ENCODE measurements around the gene USB1.

DNA sequence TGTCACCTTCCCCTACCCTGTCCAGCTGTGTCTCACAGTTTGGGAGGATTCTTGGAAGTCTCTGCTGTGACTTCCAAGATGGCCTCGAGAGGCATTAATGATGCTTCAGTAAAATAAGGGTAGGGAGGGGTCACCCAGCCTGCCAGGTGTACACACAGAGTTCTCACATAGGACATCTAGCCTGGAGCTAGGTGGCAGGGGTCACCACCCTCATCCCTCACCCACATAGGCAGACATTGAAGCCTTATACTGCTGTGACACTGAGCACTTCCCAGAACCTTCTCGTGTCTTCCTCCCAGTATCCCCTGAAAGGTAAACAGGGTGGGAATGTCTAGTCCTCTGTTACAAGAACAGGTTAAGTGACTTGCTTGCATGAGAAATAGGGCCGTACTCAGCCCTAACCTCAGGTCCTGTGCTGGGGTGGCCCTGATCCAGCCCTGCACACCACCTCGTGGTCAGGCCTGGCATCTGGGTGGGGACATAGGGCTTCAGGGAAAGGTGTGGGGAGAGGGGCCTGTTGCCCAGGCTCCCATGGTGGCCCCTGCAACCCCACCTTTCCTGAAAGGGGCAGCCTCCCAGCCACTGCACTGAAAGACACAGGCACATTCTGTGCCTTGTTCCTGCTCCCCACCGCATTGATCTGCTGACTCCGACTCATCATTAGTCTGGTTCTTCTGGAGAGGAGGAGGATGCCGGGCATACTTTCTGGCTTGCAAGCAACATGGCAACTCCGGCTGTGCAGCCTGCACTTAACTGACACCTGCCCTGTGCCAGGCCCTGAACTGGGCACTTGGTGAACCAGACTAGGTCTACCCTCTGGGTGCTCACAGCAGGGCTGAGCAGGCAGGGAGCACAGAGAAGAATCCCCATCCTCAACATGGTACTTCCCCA lies 20.7 kb downstream of the USB1 start:
- TF ChIP-seq ZBTB7A (tag by site-specific recombination; IDR thresholded peaks at IDR 0.05; ENCODE audit: low read depth) (no peak), ZNF664 (tag by site-specific recombination; IDR thresholded peaks at IDR 0.05) (no peak), OSR2 (tag by site-specific recombination; IDR thresholded peaks at IDR 0.05) (no peak), ZEB2 (tag by site-specific recombination; IDR thresholded peaks at IDR 0.05) (no peak), ZBTB1 (tag by site-specific recombination; IDR thresholded peaks at IDR 0.05) (no peak), ZSCAN23 (tag by site-specific recombination; IDR thresholded peaks at IDR 0.05) (no peak), ZNF433 (tag by site-specific recombination; IDR thresholded peaks at IDR 0.05; ENCODE audit: low read depth) (no peak), ZNF274 (IDR thresholded peaks at IDR 0.05; ENCODE audit: low read length) (no peak), ZNF274 (tag by site-specific recombination; IDR thresholded peaks at IDR 0.05; ENCODE audit: borderline replicate concordance) (no peak), MZF1 (tag by site-specific recombination; IDR thresholded peaks at IDR 0.05; ENCODE audit: borderline replicate concordance) (no peak), ZSCAN16 (tag by site-specific recombination; IDR thresholded peaks at IDR 0.05) (no peak), ZNF133 (tag by site-specific recombination; IDR thresholded peaks at IDR 0.05) (no peak)
- TF ChIP-seq, protein P1, sequence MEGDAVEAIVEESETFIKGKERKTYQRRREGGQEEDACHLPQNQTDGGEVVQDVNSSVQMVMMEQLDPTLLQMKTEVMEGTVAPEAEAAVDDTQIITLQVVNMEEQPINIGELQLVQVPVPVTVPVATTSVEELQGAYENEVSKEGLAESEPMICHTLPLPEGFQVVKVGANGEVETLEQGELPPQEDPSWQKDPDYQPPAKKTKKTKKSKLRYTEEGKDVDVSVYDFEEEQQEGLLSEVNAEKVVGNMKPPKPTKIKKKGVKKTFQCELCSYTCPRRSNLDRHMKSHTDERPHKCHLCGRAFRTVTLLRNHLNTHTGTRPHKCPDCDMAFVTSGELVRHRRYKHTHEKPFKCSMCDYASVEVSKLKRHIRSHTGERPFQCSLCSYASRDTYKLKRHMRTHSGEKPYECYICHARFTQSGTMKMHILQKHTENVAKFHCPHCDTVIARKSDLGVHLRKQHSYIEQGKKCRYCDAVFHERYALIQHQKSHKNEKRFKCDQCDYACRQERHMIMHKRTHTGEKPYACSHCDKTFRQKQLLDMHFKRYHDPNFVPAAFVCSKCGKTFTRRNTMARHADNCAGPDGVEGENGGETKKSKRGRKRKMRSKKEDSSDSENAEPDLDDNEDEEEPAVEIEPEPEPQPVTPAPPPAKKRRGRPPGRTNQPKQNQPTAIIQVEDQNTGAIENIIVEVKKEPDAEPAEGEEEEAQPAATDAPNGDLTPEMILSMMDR (tag by site-specific recombination; IDR thresholded peaks at IDR 0.05) = no peak
- TF ChIP-seq, protein P2, sequence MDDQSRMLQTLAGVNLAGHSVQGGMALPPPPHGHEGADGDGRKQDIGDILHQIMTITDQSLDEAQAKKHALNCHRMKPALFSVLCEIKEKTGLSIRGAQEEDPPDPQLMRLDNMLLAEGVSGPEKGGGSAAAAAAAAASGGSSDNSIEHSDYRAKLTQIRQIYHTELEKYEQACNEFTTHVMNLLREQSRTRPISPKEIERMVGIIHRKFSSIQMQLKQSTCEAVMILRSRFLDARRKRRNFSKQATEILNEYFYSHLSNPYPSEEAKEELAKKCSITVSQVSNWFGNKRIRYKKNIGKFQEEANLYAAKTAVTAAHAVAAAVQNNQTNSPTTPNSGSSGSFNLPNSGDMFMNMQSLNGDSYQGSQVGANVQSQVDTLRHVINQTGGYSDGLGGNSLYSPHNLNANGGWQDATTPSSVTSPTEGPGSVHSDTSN (CRISPR knock-in tag; IDR thresholded peaks at IDR 0.05) = no peak
- TF ChIP-seq, protein P3, sequence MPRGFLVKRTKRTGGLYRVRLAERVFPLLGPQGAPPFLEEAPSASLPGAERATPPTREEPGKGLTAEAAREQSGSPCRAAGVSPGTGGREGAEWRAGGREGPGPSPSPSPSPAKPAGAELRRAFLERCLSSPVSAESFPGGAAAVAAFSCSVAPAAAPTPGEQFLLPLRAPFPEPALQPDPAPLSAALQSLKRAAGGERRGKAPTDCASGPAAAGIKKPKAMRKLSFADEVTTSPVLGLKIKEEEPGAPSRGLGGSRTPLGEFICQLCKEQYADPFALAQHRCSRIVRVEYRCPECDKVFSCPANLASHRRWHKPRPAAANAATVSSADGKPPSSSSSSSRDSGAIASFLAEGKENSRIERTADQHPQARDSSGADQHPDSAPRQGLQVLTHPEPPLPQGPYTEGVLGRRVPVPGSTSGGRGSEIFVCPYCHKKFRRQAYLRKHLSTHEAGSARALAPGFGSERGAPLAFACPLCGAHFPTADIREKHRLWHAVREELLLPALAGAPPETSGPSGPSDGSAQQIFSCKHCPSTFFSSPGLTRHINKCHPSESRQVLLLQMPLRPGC (tag by site-specific recombination; IDR thresholded peaks at IDR 0.05) = no peak

All from HEK293 (cell line).